Fibroblast of skin of left biceps (primary cell): Measurements from ENCODE around the gene ANAPC4.
A peak's percentile ranks its signal among the peaks of the same experiment; 100 is the strongest.

Experiments
- DNase-seq, 2 experiments: peaks; one replicate each; pipeline ENCODE4 v3.0.0-alpha.2; 2013; ENCODE audit warnings: low read depth in 2 of 2

Gene ANAPC4

DNA sequence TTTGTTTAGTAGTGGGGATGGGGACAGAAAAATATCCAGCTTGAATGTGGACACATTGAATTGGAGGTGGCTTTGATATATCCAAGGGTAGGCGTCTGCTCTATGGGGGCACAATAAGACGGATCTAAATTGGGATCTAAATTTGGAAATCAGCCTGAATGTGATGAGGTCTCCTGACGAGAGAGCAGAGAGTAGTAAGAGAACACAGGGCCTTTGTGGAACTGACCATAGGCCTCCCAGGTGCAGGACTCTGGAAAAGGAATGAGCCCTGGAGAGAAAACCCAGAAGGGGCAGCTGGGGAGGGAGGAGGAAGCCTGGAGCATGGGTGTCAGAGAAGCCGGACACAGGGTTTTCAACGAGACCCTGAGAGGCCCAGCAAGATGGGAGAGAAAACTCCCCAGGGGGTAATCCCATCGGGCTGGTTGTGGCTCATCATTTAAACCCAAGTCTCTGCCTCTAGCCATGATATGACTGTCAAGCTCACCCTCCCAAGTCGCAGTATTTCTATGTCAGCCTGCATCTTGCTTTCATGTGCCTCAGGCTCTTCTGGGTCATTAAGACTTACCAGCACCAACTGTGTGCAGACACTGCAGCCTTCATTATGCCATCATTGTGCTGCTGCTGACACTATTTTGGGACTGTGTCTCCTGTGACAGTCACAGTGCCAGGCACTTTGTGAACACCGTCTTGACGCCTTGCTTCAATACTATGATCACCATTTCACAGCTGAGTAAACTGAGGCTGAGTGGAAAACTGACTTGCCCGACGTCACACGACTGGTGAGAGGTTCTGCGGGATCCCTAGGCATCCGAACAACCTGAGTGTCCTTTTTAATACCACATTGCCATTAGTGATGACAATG, 57.1 kb downstream of the ANAPC4 start:
- no peak for DNase-seq

DNA sequence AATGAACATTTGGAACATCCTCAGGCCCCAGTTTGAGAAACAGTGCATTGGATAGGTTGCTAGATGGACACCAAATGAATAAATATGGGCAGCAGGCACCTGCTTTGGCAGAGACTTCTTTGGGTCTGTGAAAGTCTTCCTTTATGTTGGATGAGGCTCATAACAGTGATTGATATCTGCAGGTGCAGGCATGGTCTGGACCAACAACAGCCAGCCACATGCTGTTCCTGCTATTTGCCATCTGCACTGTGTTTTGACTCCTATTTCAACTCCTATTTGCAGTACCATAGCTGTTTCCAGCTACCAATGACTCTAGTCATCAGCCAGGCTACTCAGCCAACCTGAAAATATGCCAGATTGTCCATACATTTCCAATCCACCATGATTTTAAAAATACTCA, 60.9 kb downstream of the ANAPC4 start:
- no peak for DNase-seq

DNA sequence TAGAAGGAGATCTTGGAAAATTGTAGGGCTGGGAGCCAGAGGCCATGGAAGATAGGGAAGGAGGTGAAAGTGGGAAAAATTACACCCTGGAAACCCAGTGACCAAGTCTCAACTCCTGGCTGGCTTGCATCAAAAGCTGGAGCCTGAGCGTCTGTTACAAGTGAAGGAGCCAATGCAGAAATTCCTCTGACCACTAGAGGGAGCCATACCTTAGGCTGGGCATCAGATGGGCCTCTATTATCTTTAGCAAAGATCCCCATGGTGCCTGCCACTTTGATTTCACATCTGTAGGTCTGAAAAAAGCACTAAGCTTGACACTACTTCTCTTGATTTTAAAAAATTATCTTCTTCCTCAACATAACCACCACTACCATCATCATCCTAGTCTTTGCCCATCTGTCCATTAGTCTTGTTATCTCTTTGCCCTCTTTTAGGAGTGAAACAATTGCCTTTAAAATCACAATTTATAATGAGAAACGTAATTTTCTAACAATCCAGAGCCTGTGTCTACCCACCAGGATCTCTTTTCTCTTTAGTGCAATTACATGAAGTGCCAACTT, 62.9 kb downstream of the ANAPC4 start:
- DNase-seq = peak; percentile 15 to 23

DNA sequence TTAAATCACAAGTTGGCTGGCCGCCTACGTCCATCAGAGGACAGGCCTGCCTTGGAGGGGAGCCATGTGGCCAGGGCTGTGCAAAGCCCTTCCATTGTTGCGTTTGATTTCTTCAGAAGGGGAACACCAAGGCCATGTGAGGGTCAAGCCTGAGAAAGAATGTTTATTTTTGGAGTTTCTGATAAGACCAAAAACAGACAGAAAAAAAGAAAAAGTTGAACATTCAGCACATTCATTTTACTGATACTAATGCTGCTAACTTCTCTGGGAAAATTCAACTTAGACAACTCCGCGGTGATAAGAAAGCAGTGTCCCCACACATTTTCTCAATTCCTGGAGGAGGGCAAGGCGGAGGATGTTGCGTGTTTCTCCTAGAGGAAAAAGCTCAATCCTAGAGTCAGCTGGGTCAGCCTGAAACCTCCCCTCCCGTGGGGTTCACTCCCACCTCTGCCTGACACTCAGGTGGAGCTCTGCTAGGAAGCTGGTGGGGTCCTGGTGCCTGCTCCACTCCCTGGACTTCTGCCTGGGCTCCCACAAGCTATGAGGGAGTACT, 63.5 kb downstream of the ANAPC4 start:
- no peak for DNase-seq

DNA sequence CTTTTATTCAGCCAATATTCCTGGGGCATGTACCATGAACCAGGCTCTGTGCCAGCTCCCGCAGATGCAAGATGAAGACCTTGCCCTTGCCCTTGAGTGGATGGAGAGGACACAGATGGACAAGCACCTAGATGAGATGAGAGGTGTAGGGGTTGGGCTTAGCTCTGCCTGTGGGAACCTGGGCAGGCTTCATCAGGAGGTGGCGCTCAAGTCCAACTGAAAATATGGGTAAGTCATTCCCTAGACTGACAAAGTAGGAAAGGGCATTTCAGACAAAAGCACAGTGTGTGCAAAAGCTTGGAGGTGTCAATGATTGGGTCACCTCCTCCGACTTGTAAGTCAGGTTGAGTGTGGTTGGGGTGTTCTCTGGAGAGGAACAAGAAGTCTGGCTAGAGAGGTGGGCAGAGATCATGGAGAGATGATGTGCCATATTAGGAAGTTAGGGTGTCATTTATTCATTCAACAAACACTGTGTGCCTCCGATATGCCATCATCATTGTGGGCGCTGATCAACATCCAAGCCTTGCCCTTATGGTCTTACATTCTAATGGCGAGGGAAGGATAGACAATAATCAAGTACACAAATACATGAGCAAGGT, 64.6 kb downstream of the ANAPC4 start:
- DNase-seq = peak; percentile 3 to 11

DNA sequence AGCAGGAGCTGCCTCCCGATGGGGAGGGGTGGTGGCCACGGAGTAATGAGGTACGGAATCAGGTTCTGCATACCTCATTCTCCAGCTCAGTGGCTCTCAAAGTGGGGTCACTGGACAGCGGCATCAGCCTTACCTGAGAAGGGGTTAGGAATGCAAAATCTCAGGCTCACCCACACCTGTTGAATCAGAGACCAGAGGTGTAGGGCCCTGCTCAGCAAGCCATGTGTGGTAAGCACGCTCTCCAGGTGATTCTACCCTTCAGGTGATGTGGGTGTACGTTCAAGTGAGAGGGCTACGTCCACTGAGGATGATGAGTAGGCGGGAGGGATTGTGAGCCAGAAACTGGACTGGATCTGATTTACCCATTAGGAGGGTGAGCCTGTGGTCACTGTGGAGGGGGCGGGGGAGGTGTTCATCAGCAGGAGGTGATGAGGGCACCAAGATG, 65.8 kb downstream of the ANAPC4 start:
- no peak for DNase-seq

DNA sequence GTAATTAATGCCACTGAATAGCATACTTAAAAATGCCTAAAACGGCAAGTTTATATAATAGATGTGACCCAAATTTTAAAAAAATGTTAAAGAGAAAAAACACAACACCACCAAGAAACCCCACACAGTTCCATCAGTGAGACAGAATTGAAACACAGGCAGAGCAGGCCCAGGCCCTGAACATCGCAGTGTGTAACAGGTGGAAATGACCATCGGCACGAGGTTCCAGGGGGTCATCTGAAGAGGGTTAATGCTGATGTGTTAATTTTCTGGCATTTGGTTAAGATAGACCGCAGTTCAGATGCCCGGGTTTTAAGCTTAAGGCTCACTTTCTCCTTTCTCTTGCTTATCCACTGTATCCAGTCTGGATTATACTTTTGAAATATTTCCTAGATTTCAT, 66.8 kb downstream of the ANAPC4 start:
- no peak for DNase-seq

DNA sequence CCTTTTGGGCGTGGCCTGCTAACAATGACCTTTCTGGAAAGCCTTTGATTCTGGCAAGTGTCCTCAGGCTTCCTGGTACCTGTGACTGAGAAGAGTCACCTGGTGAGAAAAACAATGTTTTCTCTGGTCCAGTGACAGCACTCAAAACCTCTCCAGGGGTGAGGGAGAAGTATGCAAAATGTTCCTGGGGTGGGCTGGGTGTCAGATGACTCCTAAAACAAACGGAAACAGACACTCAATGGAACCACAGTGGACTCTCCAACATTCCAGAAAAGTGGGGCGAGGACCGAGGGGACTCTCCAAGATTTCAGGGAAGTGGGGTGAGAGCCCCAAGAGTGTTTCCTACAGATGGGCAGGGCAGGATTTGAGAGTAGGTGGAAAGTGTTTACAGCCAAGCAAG, 69.5 kb downstream of the ANAPC4 start:
- no peak for DNase-seq

DNA sequence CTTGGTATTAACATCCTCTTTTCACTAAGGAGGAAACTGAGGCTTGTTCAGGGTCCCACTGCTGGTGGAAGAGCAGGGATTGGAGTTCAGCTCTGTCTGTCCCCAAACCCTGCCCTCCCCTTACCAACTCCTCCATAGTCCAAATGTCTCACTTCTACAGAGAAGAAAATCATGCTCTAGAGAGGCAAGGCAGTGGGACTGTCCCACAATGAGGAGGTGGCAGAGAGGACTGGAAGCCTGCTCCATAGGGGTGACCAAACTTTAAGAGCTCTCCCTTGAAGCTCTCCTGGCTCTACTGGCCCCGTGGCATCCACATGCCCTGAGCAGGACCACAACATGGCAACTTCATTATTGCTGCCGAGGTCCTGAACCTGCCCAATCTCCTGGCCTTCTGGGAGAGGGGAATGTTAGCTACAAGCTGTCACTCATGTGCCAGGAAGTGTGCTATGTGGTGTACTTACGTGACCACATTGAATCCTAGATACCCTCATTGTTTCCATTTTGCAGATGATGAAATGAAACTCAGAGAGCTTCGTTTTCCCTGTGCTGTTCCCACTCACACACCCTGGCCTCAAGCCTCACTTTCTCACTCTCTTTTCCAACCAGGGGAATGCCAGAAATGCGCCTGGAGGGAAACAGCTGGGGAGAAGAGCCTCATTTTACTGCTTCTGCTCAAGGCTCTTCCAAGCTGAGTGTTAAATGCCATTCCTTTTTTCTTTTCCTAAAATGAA, 71.5 kb downstream of the ANAPC4 start:
- peak; percentile 26 to 33 for DNase-seq

DNA sequence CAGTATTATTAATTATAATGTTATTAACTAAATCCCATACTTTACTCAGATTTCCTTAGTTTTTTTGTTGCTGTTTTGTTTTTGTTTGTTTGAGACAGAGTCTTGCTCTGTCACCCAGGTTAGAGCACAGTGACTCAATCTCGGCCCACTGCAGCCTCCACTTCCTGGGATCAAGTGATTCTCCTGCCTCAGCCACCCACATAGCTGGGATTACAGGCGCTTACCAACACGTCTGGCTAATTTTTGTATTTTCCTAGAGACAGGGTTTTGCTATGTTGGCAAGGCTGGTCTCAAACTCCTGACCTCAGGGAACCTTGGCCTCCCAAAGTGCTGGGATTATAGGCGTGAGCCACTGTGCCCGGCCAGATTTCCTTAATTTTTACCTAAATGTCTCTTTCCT, 72.2 kb downstream of the ANAPC4 start:
- no peak for DNase-seq

DNA sequence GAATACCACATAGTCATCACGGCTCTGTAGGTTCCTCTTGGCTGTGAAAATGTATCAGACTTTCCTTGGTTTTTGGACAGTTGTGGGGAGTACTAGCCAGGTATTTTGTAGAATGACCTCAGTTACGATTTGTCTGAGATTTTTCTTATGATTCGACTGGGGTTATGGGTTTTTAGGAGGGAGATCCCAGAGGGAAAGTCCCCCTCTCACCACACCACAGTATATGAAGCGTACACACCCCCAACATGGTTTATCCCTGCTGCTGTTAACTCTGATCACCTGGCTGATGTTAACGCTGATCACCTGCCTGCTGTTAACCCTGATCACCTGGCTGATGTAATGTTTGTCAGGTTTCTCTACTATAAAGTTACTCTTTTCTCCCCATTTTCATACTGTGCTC, 72.6 kb downstream of the ANAPC4 start:
- no peak for DNase-seq

DNA sequence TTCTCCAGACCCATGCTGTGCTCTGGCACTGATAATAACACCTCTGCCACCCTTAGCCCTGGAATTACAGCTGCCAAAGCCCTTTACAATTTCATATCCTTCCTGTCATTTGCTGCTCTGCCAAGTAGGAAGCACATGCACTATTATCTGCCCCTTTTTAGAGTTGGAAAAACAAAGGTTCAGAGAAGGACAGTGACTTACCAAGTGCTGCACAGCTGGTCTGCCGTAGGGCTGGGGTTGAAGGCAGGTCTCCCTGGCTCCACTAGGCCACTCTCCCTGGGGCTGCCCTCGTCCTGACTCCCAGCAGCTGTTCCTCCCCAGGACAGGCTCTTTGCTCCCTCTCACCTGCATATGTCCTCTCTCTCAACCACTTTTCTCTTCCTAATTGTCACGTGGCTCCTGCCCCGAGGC, 73.4 kb downstream of the ANAPC4 start:
- DNase-seq = no peak

DNA sequence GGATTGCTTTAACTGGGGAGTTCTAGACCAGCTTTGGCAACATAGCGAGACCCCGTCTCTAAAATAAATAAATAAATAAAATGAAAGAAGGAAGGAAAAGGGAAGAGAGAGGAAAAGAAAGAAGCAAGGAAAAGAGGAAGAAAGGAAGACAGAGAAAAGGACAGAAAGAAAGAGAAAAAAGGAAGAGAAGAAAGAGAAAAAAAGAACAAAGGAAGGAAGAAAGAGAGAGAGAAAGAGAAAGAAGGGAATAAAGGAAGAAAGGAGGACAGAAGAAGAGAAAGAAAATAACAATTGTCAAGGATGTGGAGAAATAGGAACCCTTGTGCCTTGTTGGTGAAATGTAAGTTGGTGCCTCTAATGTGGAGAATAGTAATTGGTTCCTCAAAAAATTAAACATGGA, 74.6 kb downstream of the ANAPC4 start:
- no peak for DNase-seq

DNA sequence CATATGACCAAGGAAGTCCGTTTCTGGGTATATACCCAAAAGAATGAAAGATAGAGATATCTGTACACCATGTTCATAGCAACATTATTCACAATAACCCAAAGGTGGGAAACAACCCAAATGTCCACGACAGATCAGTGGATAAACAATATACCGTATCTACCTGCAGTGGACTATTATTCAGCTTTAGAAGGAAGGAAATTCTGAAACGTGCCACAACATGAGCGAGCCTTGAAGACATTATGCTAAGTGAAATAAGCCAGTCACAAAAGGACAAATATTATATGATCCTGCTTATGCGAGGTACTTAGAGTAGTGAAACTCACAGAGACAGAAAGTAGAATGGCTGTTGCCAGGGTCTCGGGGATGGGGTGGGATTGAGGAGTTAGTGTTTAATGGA, 75.0 kb downstream of the ANAPC4 start:
- no peak for DNase-seq

DNA sequence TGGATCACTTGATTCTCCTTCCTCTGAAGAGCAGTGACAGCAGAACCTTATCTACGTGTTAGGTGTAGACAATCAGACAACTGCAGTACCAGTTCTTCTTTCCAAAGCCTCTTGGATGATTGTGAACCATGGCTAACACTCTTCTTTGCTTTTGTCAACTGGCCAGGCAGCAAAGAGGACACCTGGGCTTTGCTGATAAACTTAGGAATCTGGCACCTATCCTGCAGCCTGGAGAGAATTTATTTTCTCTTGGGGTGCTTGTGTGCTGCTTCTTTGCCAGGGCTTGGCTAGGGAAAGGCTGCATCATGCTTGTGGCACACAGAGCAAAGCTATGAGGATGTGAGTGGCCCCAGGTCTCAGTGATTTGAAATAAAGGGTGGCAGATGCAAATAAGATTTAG, 77.4 kb downstream of the ANAPC4 start:
- no peak for DNase-seq

DNA sequence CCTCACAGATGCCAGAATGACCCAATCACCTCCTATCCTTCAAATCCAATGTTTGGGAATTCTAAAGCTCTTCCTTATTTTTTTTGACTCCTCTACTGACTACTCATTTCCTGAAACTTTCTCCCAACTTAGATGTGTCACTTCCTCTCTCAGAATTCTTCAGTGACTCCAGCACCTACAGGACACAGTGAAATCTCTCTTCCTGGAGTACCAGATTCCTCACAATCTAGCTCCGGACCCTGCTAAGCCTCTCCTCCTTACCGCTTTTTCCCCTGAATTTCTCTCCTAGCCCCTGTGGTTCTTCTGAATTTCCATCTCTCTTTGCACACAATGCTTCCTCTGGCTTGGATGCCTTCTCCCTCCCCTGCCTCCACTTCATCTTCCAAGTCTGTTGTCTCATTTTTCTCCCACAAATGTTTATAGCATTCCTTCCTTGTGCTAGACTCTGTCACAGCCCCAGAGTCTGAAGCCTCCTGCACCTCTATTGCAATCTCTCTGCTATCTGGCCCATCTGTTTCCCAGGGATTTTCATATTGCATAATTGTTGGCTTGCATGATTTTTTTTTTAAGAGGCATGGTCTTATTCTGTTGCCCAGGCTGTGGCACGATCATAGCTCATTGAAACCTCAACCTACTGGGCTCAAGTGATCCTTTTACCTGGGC, 80.1 kb downstream of the ANAPC4 start:
- DNase-seq = peak; percentile 23 to 33

DNA sequence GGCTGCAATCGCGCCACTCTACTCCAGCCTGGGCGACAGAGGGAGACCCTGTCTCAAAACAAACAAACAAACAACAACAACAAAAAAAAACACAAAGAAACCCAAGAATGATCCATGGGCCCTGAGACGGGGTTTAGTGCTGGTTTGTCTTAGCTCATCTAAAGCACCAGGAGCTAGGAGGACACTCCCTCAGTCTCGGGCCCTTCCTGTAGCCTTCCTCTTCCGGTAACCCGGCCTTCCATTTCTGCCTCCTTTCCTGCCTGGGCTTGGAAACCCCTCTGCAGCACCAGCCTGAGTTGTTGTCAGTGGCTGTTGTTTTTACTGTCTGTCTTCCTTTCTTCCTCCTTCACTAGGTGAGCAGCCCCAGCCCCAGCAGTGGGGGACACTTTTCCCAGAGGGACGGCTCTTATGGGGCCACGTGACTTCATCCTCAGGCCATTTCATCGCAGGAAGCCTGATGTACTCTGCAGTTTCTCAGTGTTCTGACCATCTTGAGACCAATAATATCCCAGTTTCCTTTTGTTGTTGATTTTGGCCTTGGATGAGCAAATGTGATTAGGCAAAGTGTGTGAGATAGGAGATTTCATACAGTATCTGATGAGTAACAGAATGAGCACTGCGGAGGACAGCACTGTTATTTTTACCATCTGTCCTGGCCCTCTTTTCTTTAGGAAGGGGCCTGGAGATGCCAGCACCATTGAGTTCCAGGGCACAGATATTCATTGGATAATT, 90.1 kb downstream of the ANAPC4 start:
- DNase-seq = no peak

DNA sequence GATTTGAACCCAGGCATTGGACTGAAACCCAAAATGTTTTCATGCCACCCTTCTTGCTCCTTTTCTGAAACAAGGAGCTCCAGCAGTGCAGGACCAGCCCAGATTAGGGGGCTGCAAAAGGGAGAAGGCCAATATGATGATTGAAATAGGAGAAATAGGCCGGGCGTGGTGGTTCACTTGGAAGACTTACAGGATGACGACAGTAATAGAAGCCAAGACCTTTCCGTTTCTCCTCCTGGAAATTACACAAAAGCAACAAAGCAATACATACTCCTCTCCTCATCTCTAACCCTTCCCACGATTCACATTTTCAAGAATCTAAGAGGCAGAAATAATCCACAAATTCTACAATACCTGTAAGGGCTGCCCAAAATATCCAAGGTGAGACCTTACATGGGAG, 90.8 kb downstream of the ANAPC4 start:
- no peak for DNase-seq
